ENCODE measurements around the gene ERMARD.

GRCh38 chr6:169723991-169724493, 27.4 kb upstream of the ERMARD start:
- no peak for TF ChIP-seq CTCF (IDR thresholded peaks at IDR 0.05)
- no peak for TF ChIP-seq POLR2A (IDR thresholded peaks at IDR 0.05)

All from lower leg skin (tissue), 3 donors.